ENCODE data around the gene SIRT2.

Gene SIRT2

GRCh38 chr19:38849147-38849859 is 50.1 kb downstream of the SIRT2 start:
- ChIA-PET CTCF (interaction anchor here (0.8 kb wide), 1 partner anchor 10 kb away, joined by 6 read pairs; no protein-coding TSS in a partner anchor), POLR2A (ENCODE audit: low non-redundant PET) (interaction anchor here (0.5 to 1.3 kb wide), 4 partner anchors 9 to 81 kb away, joined by 3 to 5 read pairs (median 3); partner anchors contain the start of genes MRPS12 and SARS2)
- DNase-seq (ENCODE audit: low spot score): peak; percentile 98
- peak overlapping the region; percentile 99 for H3K27ac ChIP-seq
- TF ChIP-seq CTCF (conservative IDR thresholded peaks at IDR 0.05; ENCODE audit: low read depth): no peak

- H3K27ac ChIP-seq: peak overlapping the region; percentile 99
- ChIA-PET POLR2A (ENCODE audit: low non-redundant PET) (interaction anchor here (0.5 to 1.3 kb wide), 4 partner anchors 8 to 82 kb away, joined by 3 to 5 read pairs (median 3); partner anchors contain the start of genes MRPS12 and SARS2), CTCF (interaction anchor here (0.8 kb wide), 1 partner anchor 10 kb away, joined by 6 read pairs; no protein-coding TSS in a partner anchor)
- TF ChIP-seq CTCF (conservative IDR thresholded peaks at IDR 0.05; ENCODE audit: low read depth): no peak
- DNase-seq (ENCODE audit: low spot score): no peak
These were observed 50.9 kb downstream of the SIRT2 start for GRCh38 chr19:38848299-38849146.

- H3K27ac ChIP-seq: peak overlapping the region; percentile 99
- CTCF ChIA-PET: interaction anchor here (0.6 kb wide), 1 partner anchor 41 kb away, joined by 3 read pairs; no protein-coding TSS in a partner anchor
- POLR2A ChIA-PET (ENCODE audit: low non-redundant PET): no interaction called here
- no peak for DNase-seq (ENCODE audit: low spot score)
- no peak for TF ChIP-seq CTCF (conservative IDR thresholded peaks at IDR 0.05; ENCODE audit: low read depth)
These were observed 53.3 kb downstream of the SIRT2 start for GRCh38 chr19:38846097-38846496.

- CTCF ChIA-PET: no interaction called here
- DNase-seq (ENCODE audit: low spot score): no peak
- H3K27ac ChIP-seq: peak overlapping the region; percentile 99
- TF ChIP-seq CTCF (conservative IDR thresholded peaks at IDR 0.05; ENCODE audit: low read depth): no peak
- POLR2A ChIA-PET (ENCODE audit: low non-redundant PET): no interaction called here
These were observed 53.9 kb downstream of the SIRT2 start for GRCh38 chr19:38845374-38846024.

- no peak for TF ChIP-seq CTCF (conservative IDR thresholded peaks at IDR 0.05; ENCODE audit: low read depth)
- peak overlapping the region; percentile 99 for H3K27ac ChIP-seq
- ChIA-PET CTCF (no interaction called here), POLR2A (ENCODE audit: low non-redundant PET) (no interaction called here)
- no peak for DNase-seq (ENCODE audit: low spot score)
These were observed 55.2 kb downstream of the SIRT2 start for GRCh38 chr19:38844093-38844686.

Data from RWPE1 (cell line).